WTC11 (cell line): ENCODE data around the gene TMEM134. TPM values are rescaled to one million over a fixed set of nuclear protein-coding genes. Genes with fewer than 3 reads are reported as not detected.

ENCODE experiments used
- ATAC-seq: fragments of 200-7000 bp; cut with Tn5 transposase; 2 replicates; pipeline ENCODE4 v1.10.0; 2021; ENCODE audit warnings: mild to moderate bottlenecking, moderate library complexity
- CTCF ChIA-PET: fragments of 300-600 bp; sonication (Branson Sonifier 250); formaldehyde crosslinking; loops from one replicate; lab custom pipeline; 2021; ENCODE audit warnings: antibody characterized with exemption; lab: Charles Lee
- POLR2A ChIA-PET: fragments of 350-600 bp; sonication (Branson Sonifier 250); formaldehyde crosslinking; loops from one replicate; lab custom pipeline; 2021; ENCODE audit warnings: antibody characterized with exemption; lab: Charles Lee
- DNase-seq: peaks from one replicate; pipeline ENCODE4 v3.0.0; 2021; ENCODE audit warnings: low spot score
- H3K27ac Mint-ChIP-seq: 2 replicates; pipeline ENCODE4 v1.8.0; 2021; ENCODE audit warnings: mixed read lengths
- H3K27me3 Mint-ChIP-seq: 2 replicates; pipeline ENCODE4 v1.8.0; 2021; ENCODE audit warnings: low read depth, mild to moderate bottlenecking, moderate library complexity, mixed read lengths
- H3K36me3 Mint-ChIP-seq: 2 replicates; pipeline ENCODE4 v1.8.0; 2021; ENCODE audit warnings: mixed read lengths
- H3K4me1 Mint-ChIP-seq: 2 replicates; pipeline ENCODE4 v1.8.0; 2022; ENCODE audit warnings: mixed read lengths
- H3K4me3 Mint-ChIP-seq: 2 replicates; pipeline ENCODE4 v1.8.0; 2021; ENCODE audit warnings: mild to moderate bottlenecking, moderate library complexity, mixed read lengths
- H3K9me3 Mint-ChIP-seq: 2 replicates; pipeline ENCODE4 v1.8.0; 2021; ENCODE audit warnings: mixed read lengths
- ATF1 ChIP-seq: sonication (generic); formaldehyde crosslinking; IDR thresholded peaks from 2 replicates; pipeline ENCODE4 v1.8.1; 2023; ENCODE audit warnings: mild to moderate bottlenecking, moderate library complexity, missing genetic modification reagents
- CREM ChIP-seq: sonication (generic); formaldehyde crosslinking; IDR thresholded peaks from 2 replicates; pipeline ENCODE4 v1.8.1; 2022; ENCODE audit warnings: mild to moderate bottlenecking, missing genetic modification reagents, moderate library complexity
- FOXP4 ChIP-seq: sonication (generic); formaldehyde crosslinking; IDR thresholded peaks from 2 replicates; pipeline ENCODE4 v1.8.0; 2022; ENCODE audit warnings: mild to moderate bottlenecking, missing genetic modification reagents
- IRF1 ChIP-seq: sonication (generic); formaldehyde crosslinking; IDR thresholded peaks from 2 replicates; pipeline ENCODE4 v1.8.0; 2023; ENCODE audit warnings: missing genetic modification reagents
- IRF2 ChIP-seq: sonication (generic); formaldehyde crosslinking; IDR thresholded peaks from 2 replicates; pipeline ENCODE4 v1.8.0; 2022; ENCODE audit warnings: low read depth, missing genetic modification reagents, borderline replicate concordance
- NR3C1 ChIP-seq: sonication (generic); formaldehyde crosslinking; conservative IDR thresholded peaks from 2 replicates; pipeline ENCODE4 v1.8.1; 2023; ENCODE audit warnings: low read depth, mild to moderate bottlenecking, missing genetic modification reagents
- SOX15 ChIP-seq: fragments of 250-450 bp; sonication (Bioruptor Pico); IDR thresholded peaks from 2 replicates; pipeline ENCODE4 v1.9.0; 2021; ENCODE audit warnings: mild to moderate bottlenecking
- TEAD4 ChIP-seq: sonication (generic); formaldehyde crosslinking; IDR thresholded peaks from 2 replicates; pipeline ENCODE4 v1.8.0; 2022; ENCODE audit warnings: mild to moderate bottlenecking, missing genetic modification reagents
- USF2 ChIP-seq: sonication (generic); formaldehyde crosslinking; IDR thresholded peaks from 2 replicates; pipeline ENCODE4 v1.8.1; 2023; ENCODE audit warnings: mild to moderate bottlenecking, missing genetic modification reagents, moderate library complexity
- ZBTB43 ChIP-seq: sonication (generic); formaldehyde crosslinking; IDR thresholded peaks from 2 replicates; pipeline ENCODE4 v1.8.1; 2023; ENCODE audit warnings: mild to moderate bottlenecking, missing genetic modification reagents
- ZNF396 ChIP-seq: fragments of 250-450 bp; sonication (Bioruptor Pico); IDR thresholded peaks from 2 replicates; pipeline ENCODE4 v1.8.0; 2021; ENCODE audit warnings: mild to moderate bottlenecking, moderate library complexity, borderline replicate concordance
- ZNF423 ChIP-seq: fragments of 250-450 bp; sonication (Bioruptor Pico); IDR thresholded peaks from 2 replicates; pipeline ENCODE4 v2.1.2; 2022; ENCODE audit warnings: mild to moderate bottlenecking, moderate library complexity
- total RNA-seq: library from RNA; stranded (reverse); gene quantifications from 3 replicates; pipeline ENCODE4 v1.2.3, GENCODE V29; 2021
- TF ChIP-seq, protein P1 (sequence below): sonication (generic); formaldehyde crosslinking; conservative IDR thresholded peaks from 2 replicates; pipeline ENCODE4 v1.8.1; 2023; ENCODE audit warnings: mild to moderate bottlenecking, low read depth, missing genetic modification reagents, moderate library complexity
- TF ChIP-seq, protein P2 (sequence below): sonication (generic); formaldehyde crosslinking; IDR thresholded peaks from 2 replicates; pipeline ENCODE4 v1.8.0; 2022; ENCODE audit warnings: mild to moderate bottlenecking, missing genetic modification reagents
- TF ChIP-seq, protein P3 (sequence below): fragments of 250-450 bp; sonication (Bioruptor Pico); IDR thresholded peaks from 2 replicates; pipeline ENCODE4 v1.9.0; 2021; ENCODE audit warnings: mild to moderate bottlenecking
- TF ChIP-seq, protein P4 (sequence below): fragments of 200-600 bp; IDR thresholded peaks from 2 replicates; pipeline ENCODE4 v1.8.0; 2022; ENCODE audit warnings: antibody characterized with exemption
- TF ChIP-seq, protein P5 (sequence below): sonication (generic); formaldehyde crosslinking; IDR thresholded peaks from 2 replicates; pipeline ENCODE4 v1.8.1; 2022; ENCODE audit warnings: mild to moderate bottlenecking, moderate library complexity, missing genetic modification reagents

TMEM134 gene
- total RNA-seq, 1 experiment from 2014 or later, result 55.6 TPM

DNA sequence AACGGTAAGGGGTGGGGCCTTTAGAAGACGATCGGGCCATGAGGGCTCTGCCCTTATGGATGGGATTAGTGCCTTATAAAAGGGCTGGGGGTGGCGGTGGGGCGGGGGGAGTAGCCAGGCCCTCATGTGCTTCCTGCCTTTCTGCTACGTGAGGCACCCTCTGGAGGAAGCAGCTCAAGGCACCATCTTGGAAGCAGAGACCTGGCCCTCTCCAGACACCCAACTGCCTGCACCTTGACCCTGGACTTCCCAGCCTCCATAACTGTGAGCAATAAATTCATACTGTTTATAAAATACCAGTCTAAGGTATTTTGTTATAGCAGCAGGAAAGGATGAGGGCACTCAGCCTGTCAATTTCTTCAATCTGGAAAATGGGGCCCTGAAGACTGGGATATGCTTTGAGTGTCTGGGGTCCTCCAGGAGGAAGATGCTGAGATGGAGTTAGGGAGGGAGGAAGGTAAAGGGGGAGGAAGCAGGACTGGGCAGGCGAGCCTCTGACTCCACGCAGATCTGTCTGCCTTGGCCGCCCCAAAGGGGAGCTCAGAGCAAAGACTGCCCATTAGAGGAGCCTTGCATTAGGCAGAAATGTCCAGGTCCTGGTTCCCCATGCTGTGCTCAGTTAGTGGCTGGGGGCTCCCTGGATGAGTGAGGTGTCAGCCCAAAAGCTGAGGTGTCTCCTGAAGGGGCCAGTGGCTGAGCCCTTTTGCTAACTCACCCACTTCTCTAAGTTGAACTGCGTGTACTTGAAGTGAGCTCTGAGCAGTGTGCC is 48.9 kb upstream of the TMEM134 start (continued):
- TF ChIP-seq FOXP4, result no peak
- TF ChIP-seq, protein P1, sequence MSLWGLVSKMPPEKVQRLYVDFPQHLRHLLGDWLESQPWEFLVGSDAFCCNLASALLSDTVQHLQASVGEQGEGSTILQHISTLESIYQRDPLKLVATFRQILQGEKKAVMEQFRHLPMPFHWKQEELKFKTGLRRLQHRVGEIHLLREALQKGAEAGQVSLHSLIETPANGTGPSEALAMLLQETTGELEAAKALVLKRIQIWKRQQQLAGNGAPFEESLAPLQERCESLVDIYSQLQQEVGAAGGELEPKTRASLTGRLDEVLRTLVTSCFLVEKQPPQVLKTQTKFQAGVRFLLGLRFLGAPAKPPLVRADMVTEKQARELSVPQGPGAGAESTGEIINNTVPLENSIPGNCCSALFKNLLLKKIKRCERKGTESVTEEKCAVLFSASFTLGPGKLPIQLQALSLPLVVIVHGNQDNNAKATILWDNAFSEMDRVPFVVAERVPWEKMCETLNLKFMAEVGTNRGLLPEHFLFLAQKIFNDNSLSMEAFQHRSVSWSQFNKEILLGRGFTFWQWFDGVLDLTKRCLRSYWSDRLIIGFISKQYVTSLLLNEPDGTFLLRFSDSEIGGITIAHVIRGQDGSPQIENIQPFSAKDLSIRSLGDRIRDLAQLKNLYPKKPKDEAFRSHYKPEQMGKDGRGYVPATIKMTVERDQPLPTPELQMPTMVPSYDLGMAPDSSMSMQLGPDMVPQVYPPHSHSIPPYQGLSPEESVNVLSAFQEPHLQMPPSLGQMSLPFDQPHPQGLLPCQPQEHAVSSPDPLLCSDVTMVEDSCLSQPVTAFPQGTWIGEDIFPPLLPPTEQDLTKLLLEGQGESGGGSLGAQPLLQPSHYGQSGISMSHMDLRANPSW (CRISPR knock-in tag), result no peak
- TF ChIP-seq, protein P2, sequence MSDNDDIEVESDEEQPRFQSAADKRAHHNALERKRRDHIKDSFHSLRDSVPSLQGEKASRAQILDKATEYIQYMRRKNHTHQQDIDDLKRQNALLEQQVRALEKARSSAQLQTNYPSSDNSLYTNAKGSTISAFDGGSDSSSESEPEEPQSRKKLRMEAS (CRISPR knock-in tag), result no peak
- TF ChIP-seq USF2 (CRISPR knock-in tag), result no peak
- TF ChIP-seq, protein P3, sequence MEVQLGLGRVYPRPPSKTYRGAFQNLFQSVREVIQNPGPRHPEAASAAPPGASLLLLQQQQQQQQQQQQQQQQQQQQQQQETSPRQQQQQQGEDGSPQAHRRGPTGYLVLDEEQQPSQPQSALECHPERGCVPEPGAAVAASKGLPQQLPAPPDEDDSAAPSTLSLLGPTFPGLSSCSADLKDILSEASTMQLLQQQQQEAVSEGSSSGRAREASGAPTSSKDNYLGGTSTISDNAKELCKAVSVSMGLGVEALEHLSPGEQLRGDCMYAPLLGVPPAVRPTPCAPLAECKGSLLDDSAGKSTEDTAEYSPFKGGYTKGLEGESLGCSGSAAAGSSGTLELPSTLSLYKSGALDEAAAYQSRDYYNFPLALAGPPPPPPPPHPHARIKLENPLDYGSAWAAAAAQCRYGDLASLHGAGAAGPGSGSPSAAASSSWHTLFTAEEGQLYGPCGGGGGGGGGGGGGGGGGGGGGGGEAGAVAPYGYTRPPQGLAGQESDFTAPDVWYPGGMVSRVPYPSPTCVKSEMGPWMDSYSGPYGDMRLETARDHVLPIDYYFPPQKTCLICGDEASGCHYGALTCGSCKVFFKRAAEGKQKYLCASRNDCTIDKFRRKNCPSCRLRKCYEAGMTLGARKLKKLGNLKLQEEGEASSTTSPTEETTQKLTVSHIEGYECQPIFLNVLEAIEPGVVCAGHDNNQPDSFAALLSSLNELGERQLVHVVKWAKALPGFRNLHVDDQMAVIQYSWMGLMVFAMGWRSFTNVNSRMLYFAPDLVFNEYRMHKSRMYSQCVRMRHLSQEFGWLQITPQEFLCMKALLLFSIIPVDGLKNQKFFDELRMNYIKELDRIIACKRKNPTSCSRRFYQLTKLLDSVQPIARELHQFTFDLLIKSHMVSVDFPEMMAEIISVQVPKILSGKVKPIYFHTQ (CRISPR knock-in tag), result no peak
- no peak for TF ChIP-seq IRF1 (CRISPR knock-in tag)
- TF ChIP-seq ZNF423 (CRISPR knock-in tag), result no peak
- no peak for TF ChIP-seq TEAD4 (CRISPR knock-in tag)
- TF ChIP-seq ZBTB43 (CRISPR knock-in tag), result no peak

DNA sequence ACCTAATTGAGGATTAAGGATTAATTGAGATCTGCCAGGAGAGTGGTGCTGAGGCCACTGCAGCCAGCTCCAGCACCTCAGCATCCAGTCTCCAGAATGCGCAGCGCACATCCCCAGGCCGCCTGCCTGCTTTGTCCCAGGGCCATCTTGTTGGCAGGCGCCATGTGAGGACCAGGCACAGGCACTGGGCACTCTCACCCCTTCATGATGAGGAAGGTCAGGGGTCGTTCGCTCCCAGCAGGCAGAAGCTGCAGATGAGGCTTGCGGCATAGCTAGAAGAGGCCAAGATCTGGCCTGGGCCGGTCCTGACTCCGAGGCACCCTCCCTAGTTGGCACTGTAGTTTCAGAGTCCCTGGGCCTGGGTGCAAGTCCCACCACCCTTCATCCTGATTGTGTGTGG is 47.8 kb upstream of the TMEM134 start:
- CTCF ChIA-PET, result interaction anchor here (2.2 kb wide), 1 partner anchor 56 kb away, joined by 5 read pairs; no protein-coding TSS in a partner anchor
- no peaks in the 10 kb centered on the region; the same call in 1 of the 2 replicates for H3K9me3 Mint-ChIP-seq
- H3K4me3 Mint-ChIP-seq, result no peak overlapping the region
- POLR2A ChIA-PET, result no interaction called here
- no peaks in the 10 kb centered on the region for H3K36me3 Mint-ChIP-seq
- H3K27me3 Mint-ChIP-seq, result peaks cover 18% of the 10 kb centered on the region
- no peaks in the 10 kb centered on the region for H3K4me1 Mint-ChIP-seq
- no peak for ATAC-seq
- no peak for DNase-seq
- no peak overlapping the region for H3K27ac Mint-ChIP-seq
- TF ChIP-seq, protein P4, sequence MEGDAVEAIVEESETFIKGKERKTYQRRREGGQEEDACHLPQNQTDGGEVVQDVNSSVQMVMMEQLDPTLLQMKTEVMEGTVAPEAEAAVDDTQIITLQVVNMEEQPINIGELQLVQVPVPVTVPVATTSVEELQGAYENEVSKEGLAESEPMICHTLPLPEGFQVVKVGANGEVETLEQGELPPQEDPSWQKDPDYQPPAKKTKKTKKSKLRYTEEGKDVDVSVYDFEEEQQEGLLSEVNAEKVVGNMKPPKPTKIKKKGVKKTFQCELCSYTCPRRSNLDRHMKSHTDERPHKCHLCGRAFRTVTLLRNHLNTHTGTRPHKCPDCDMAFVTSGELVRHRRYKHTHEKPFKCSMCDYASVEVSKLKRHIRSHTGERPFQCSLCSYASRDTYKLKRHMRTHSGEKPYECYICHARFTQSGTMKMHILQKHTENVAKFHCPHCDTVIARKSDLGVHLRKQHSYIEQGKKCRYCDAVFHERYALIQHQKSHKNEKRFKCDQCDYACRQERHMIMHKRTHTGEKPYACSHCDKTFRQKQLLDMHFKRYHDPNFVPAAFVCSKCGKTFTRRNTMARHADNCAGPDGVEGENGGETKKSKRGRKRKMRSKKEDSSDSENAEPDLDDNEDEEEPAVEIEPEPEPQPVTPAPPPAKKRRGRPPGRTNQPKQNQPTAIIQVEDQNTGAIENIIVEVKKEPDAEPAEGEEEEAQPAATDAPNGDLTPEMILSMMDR, result no peak
- TF ChIP-seq IRF2 (no peak), ATF1 (CRISPR knock-in tag) (no peak), SOX15 (CRISPR knock-in tag) (no peak), CREM (CRISPR knock-in tag) (no peak), ZNF396 (CRISPR knock-in tag) (no peak), NR3C1 (CRISPR knock-in tag) (no peak)
- TF ChIP-seq, protein P5, sequence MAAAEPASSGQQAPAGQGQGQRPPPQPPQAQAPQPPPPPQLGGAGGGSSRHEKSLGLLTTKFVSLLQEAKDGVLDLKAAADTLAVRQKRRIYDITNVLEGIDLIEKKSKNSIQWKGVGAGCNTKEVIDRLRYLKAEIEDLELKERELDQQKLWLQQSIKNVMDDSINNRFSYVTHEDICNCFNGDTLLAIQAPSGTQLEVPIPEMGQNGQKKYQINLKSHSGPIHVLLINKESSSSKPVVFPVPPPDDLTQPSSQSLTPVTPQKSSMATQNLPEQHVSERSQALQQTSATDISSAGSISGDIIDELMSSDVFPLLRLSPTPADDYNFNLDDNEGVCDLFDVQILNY (CRISPR knock-in tag), result no peak
- TF ChIP-seq, protein P2 (CRISPR knock-in tag), result no peak
- TF ChIP-seq, protein P3 (CRISPR knock-in tag), result no peak
